Activated CD4-positive, alpha-beta T cell treated with anti-CD3 and anti-CD28 coated beads, Interleukin-2, amount 10 ng/mL, durations not matched to agents 24 days and 14 days (primary cell): ENCODE data around the gene DGKQ. TPM values are rescaled to one million over a fixed set of nuclear protein-coding genes. Genes with fewer than 3 reads are reported as not detected.
"Not testable (repeated sequence)": the region's sequence is repeated elsewhere in the genome, so short reads cannot be mapped to it uniquely, and the experiment has no call there.

Experiments used
- DNase-seq: peaks from one replicate; pipeline ENCODE4 v3.0.0; 2022
- H3K27ac Mint-ChIP-seq: one replicate; pipeline ENCODE4 v1.8.0; 2022; ENCODE audit warnings: mild to moderate bottlenecking, mixed read lengths
- H3K27me3 Mint-ChIP-seq: one replicate; pipeline ENCODE4 v1.8.0; 2022; ENCODE audit warnings: mixed read lengths
- H3K36me3 Mint-ChIP-seq: one replicate; pipeline ENCODE4 v1.8.0; 2022; ENCODE audit warnings: low read depth, mild to moderate bottlenecking, mixed read lengths
- H3K4me1 Mint-ChIP-seq: one replicate; pipeline ENCODE4 v1.8.0; 2021; ENCODE audit warnings: mixed read lengths
- H3K4me3 Mint-ChIP-seq: one replicate; pipeline ENCODE4 v1.8.0; 2022; ENCODE audit warnings: mild to moderate bottlenecking, moderate library complexity, mixed read lengths
- H3K9me3 Mint-ChIP-seq: one replicate; pipeline ENCODE4 v1.8.0; 2021; ENCODE audit warnings: mixed read lengths
- intact Hi-C: fragments of 100-400 bp; cut with micrococcal nuclease; formaldehyde crosslinking; loops from one replicate; pipeline ENCODE4 v1.15.1; 2023
- total RNA-seq: library from RNA; stranded (reverse); gene quantifications from 2 replicates; pipeline ENCODE4 v1.2.3, GENCODE V29; 2022

Gene DGKQ
- total RNA-seq, 1 donor from 2014 or later, result 15.2 TPM

- not testable (repeated sequence) for H3K4me3 Mint-ChIP-seq, H3K27ac Mint-ChIP-seq
- H3K4me1 Mint-ChIP-seq, result peaks cover 49% of the 10 kb centered on the region
These were observed 54.2 kb downstream of the DGKQ start for GRCh38 chr4:919004-919680.

GRCh38 chr4:918591-918990 lies 54.8 kb downstream of the DGKQ start:
- peaks cover 29% of the 10 kb centered on the region for H3K36me3 Mint-ChIP-seq

More at GRCh38 chr4:919004-919680, 54.2 kb downstream of the DGKQ start:
- H3K27me3 Mint-ChIP-seq, H3K9me3 Mint-ChIP-seq, DNase-seq, intact Hi-C loops: not testable (repeated sequence)
- peaks cover 30% of the 10 kb centered on the region for H3K36me3 Mint-ChIP-seq

GRCh38 chr4:917992-918391 lies 55.4 kb downstream of the DGKQ start:
- H3K4me3 Mint-ChIP-seq, result no peak overlapping the region
- H3K27me3 Mint-ChIP-seq, result no peaks in the 10 kb centered on the region
- no peak overlapping the region for H3K27ac Mint-ChIP-seq
- intact Hi-C loops, result loop anchor here (2.0 kb wide), 1 partner anchor 13 kb away; no protein-coding TSS in a partner anchor
- H3K4me1 Mint-ChIP-seq, result peaks cover 47% of the 10 kb centered on the region
- DNase-seq, result no peak
- no peaks in the 10 kb centered on the region for H3K9me3 Mint-ChIP-seq
- peaks cover 28% of the 10 kb centered on the region for H3K36me3 Mint-ChIP-seq

More at GRCh38 chr4:918591-918990, 54.8 kb downstream of the DGKQ start:
- H3K4me1 Mint-ChIP-seq, result peaks cover 47% of the 10 kb centered on the region
- H3K4me3 Mint-ChIP-seq, DNase-seq, intact Hi-C loops, H3K27ac Mint-ChIP-seq, H3K27me3 Mint-ChIP-seq, H3K9me3 Mint-ChIP-seq: not testable (repeated sequence)

- peaks cover 26% of the 10 kb centered on the region for H3K36me3 Mint-ChIP-seq
- H3K4me3 Mint-ChIP-seq, result no peak overlapping the region
- no peaks in the 10 kb centered on the region for H3K9me3 Mint-ChIP-seq
- no peak overlapping the region for H3K27ac Mint-ChIP-seq
- H3K27me3 Mint-ChIP-seq, result no peaks in the 10 kb centered on the region
- peaks cover 42% of the 10 kb centered on the region for H3K4me1 Mint-ChIP-seq
- DNase-seq, result no peak
- intact Hi-C loops, result loop anchor here (2.0 kb wide), 1 partner anchor 13 kb away; no protein-coding TSS in a partner anchor
These were observed 55.9 kb downstream of the DGKQ start for GRCh38 chr4:917466-917865.

GRCh38 chr4:915595-915994 lies 57.8 kb downstream of the DGKQ start:
- H3K27ac Mint-ChIP-seq, result peak overlapping the region; percentile 17
- intact Hi-C loops, result no loop called here
- H3K4me3 Mint-ChIP-seq, result peak overlapping the region; percentile 64
- no peaks in the 10 kb centered on the region for H3K9me3 Mint-ChIP-seq
- H3K4me1 Mint-ChIP-seq, result peaks cover 31% of the 10 kb centered on the region
- peak; percentile 68 for DNase-seq
- H3K27me3 Mint-ChIP-seq, result no peaks in the 10 kb centered on the region
- peaks cover 24% of the 10 kb centered on the region for H3K36me3 Mint-ChIP-seq

GRCh38 chr4:915041-915474 lies 58.3 kb downstream of the DGKQ start:
- Mint-ChIP-seq H3K9me3 (no peaks in the 10 kb centered on the region), H3K27me3 (no peaks in the 10 kb centered on the region), H3K36me3 (peaks cover 24% of the 10 kb centered on the region), H3K4me1 (peaks cover 31% of the 10 kb centered on the region), H3K27ac (peak overlapping the region; percentile 31), H3K4me3 (peak overlapping the region; percentile 64)
- intact Hi-C loops, result no loop called here
- no peak for DNase-seq

GRCh38 chr4:914531-914930 lies 58.8 kb downstream of the DGKQ start:
- intact Hi-C loops, result no loop called here
- Mint-ChIP-seq H3K27ac (no peak overlapping the region), H3K9me3 (no peaks in the 10 kb centered on the region), H3K4me3 (peak overlapping the region; percentile 64), H3K4me1 (peaks cover 29% of the 10 kb centered on the region), H3K36me3 (peaks cover 22% of the 10 kb centered on the region), H3K27me3 (no peaks in the 10 kb centered on the region)
- no peak for DNase-seq

- peaks cover 27% of the 10 kb centered on the region for H3K36me3 Mint-ChIP-seq
- peaks cover 26% of the 10 kb centered on the region for H3K4me1 Mint-ChIP-seq
- H3K27ac Mint-ChIP-seq, result no peak overlapping the region
- DNase-seq, result no peak
- intact Hi-C loops, result no loop called here
- no peaks in the 10 kb centered on the region for H3K9me3 Mint-ChIP-seq
- no peak overlapping the region for H3K4me3 Mint-ChIP-seq
- H3K27me3 Mint-ChIP-seq, result no peaks in the 10 kb centered on the region
These were observed 60.1 kb downstream of the DGKQ start for GRCh38 chr4:913280-913618.

- DNase-seq, result no peak
- Mint-ChIP-seq H3K4me1 (peaks cover 24% of the 10 kb centered on the region), H3K9me3 (no peaks in the 10 kb centered on the region), H3K27me3 (no peaks in the 10 kb centered on the region), H3K36me3 (peaks cover 28% of the 10 kb centered on the region), H3K4me3 (no peak overlapping the region), H3K27ac (no peak overlapping the region)
- intact Hi-C loops, result no loop called here
These were observed 60.7 kb downstream of the DGKQ start for GRCh38 chr4:912548-913279.

- Mint-ChIP-seq H3K36me3 (peaks cover 27% of the 10 kb centered on the region), H3K27ac (peak overlapping the region; percentile 29), H3K4me3 (no peak overlapping the region), H3K27me3 (no peaks in the 10 kb centered on the region), H3K4me1 (peaks cover 19% of the 10 kb centered on the region), H3K9me3 (no peaks in the 10 kb centered on the region)
- intact Hi-C loops, result no loop called here
- DNase-seq, result no peak
These were observed 61.4 kb downstream of the DGKQ start for GRCh38 chr4:911871-912490.

- no peaks in the 10 kb centered on the region for H3K27me3 Mint-ChIP-seq
- DNase-seq, result no peak
- peaks cover 12% of the 10 kb centered on the region for H3K4me1 Mint-ChIP-seq
- intact Hi-C loops, result no loop called here
- H3K27ac Mint-ChIP-seq, result no peak overlapping the region
- H3K9me3 Mint-ChIP-seq, result peaks cover 4% of the 10 kb centered on the region
- H3K36me3 Mint-ChIP-seq, result peaks cover 33% of the 10 kb centered on the region
- no peak overlapping the region for H3K4me3 Mint-ChIP-seq
These were observed 62.1 kb downstream of the DGKQ start for GRCh38 chr4:911221-911751.

GRCh38 chr4:910366-911091 lies 62.8 kb downstream of the DGKQ start:
- peaks cover 38% of the 10 kb centered on the region for H3K36me3 Mint-ChIP-seq
- H3K9me3 Mint-ChIP-seq, result peaks cover 4% of the 10 kb centered on the region
- no peak overlapping the region for H3K27ac Mint-ChIP-seq
- peaks cover 7% of the 10 kb centered on the region for H3K4me1 Mint-ChIP-seq
- DNase-seq, result no peak
- H3K4me3 Mint-ChIP-seq, result no peak overlapping the region
- no peaks in the 10 kb centered on the region for H3K27me3 Mint-ChIP-seq
- intact Hi-C loops, result no loop called here

- peaks cover 45% of the 10 kb centered on the region for H3K36me3 Mint-ChIP-seq
- H3K27ac Mint-ChIP-seq, result no peak overlapping the region
- no peaks in the 10 kb centered on the region for H3K4me1 Mint-ChIP-seq
- intact Hi-C loops, result no loop called here
- no peak overlapping the region for H3K4me3 Mint-ChIP-seq
- DNase-seq, result no peak
- H3K9me3 Mint-ChIP-seq, result peaks cover 4% of the 10 kb centered on the region
- H3K27me3 Mint-ChIP-seq, result no peaks in the 10 kb centered on the region
These were observed 63.5 kb downstream of the DGKQ start for GRCh38 chr4:909821-910220.
